ENCODE data around the gene OR4X1. TPM values are rescaled to one million over a fixed set of nuclear protein-coding genes. Genes with fewer than 3 reads are reported as not detected.

OR4X1 gene
- not detected in 2 replicates for total RNA-seq

GRCh38 chr11:48263423-48263911 is at the start of gene OR4X1:
Gene OR4X1, plus strand, starts transcription at chr11:48263861. Its CDS starts 0 bp downstream, at chr11:48263861.

GRCh38 chr11:48216510-48216909 is 47.2 kb upstream of the OR4X1 start, which contains the start of gene OR4B1:
Gene OR4B1, plus strand, starts transcription at chr11:48216810. Its CDS starts 0 bp downstream, at chr11:48216810.

GRCh38 chr11:48244804-48245203 is 18.9 kb upstream of the OR4X1 start, which contains the start of gene OR4X2:
Gene OR4X2, plus strand, starts transcription at chr11:48245104. Its CDS starts 0 bp downstream, at chr11:48245104.

GRCh38 chr11:48305923-48306322 is 42.3 kb downstream of the OR4X1 start, which contains the start of gene OR4S1:
Gene OR4S1, plus strand, starts transcription at chr11:48306223. Its CDS starts 0 bp downstream, at chr11:48306223.

Other genes starting within 250 kb of the OR4X1 start
- gene OR4B1, start 47.1 kb upstream of the OR4X1 start, total RNA-seq, result not detected in 2 replicates
- not detected in 2 replicates for gene OR4X2, start 18.8 kb upstream of the OR4X1 start, total RNA-seq
- not detected in 2 replicates for gene OR4S1, start 42.4 kb downstream of the OR4X1 start, total RNA-seq
- gene OR4C3, start 61.1 kb downstream of the OR4X1 start, total RNA-seq, result not detected in 2 replicates
- not detected in 2 replicates for gene OR4C5, start 102.6 kb downstream of the OR4X1 start, total RNA-seq
- not detected in 2 replicates for gene OR4A47, start 224.9 kb downstream of the OR4X1 start, total RNA-seq

Measured in smooth muscle cell of trachea (primary cell).